Right lobe of liver (tissue), 4 donors: ENCODE measurements around the gene ICAM3.

ENCODE experiments used
- POLR2A ChIP-seq: fragments of 450-650 bp; IDR thresholded peaks from one replicate; pipeline ENCODE4 v1.6.1; 2017; ENCODE audit warnings: antibody characterized with exemption, mild to moderate bottlenecking
- TF ChIP-seq, protein P1 (sequence below), 4 donors: fragments of 200-600 bp in 3 of 4; fragments of 450-650 bp in 1 of 4; IDR thresholded peaks; one replicate each; pipeline versions ENCODE4 v1.5.1 to v1.8.0; 2016 to 2022; ENCODE audit warnings: antibody characterized with exemption in 4 of 4, mild to moderate bottlenecking in 2 of 4
- donor health status: DM: no; HTN: no; CAD: no.
- donor health status: DM: no; HTN: no; CAD: no.
- donor health status: DM: no; HTN: yes; CAD: no.

DNA sequence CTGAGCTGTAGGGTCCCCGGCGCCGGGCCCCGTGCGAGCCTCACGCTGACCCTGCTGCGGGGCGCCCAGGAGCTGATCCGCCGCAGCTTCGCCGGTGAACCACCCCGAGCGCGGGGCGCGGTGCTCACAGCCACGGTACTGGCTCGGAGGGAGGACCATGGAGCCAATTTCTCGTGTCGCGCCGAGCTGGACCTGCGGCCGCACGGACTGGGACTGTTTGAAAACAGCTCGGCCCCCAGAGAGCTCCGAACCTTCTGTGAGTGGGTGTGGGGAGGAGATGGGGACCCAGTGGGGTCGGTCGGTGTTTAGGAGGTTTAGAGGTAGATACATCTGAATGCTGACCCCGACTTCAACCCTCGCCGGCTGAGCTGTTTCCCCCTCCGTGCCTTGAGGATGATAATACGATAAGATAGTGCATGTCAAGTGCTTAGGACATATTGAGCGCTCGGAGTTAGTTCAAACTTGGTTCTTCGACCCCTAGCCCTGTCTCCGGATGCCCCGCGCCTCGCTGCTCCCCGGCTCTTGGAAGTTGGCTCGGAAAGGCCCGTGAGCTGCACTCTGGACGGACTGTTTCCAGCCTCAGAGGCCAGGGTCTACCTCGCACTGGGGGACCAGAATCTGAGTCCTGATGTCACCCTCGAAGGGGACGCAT is 47.7 kb downstream of the ICAM3 start:
- TF ChIP-seq, protein P1, sequence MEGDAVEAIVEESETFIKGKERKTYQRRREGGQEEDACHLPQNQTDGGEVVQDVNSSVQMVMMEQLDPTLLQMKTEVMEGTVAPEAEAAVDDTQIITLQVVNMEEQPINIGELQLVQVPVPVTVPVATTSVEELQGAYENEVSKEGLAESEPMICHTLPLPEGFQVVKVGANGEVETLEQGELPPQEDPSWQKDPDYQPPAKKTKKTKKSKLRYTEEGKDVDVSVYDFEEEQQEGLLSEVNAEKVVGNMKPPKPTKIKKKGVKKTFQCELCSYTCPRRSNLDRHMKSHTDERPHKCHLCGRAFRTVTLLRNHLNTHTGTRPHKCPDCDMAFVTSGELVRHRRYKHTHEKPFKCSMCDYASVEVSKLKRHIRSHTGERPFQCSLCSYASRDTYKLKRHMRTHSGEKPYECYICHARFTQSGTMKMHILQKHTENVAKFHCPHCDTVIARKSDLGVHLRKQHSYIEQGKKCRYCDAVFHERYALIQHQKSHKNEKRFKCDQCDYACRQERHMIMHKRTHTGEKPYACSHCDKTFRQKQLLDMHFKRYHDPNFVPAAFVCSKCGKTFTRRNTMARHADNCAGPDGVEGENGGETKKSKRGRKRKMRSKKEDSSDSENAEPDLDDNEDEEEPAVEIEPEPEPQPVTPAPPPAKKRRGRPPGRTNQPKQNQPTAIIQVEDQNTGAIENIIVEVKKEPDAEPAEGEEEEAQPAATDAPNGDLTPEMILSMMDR (IDR thresholded peaks at IDR 0.05) = no peak
- no peak for TF ChIP-seq POLR2A
